Upper lobe of left lung (tissue), 6 donors: ENCODE results near the gene RUVBL2. TPM values are rescaled to one million over a fixed set of nuclear protein-coding genes. Genes with fewer than 3 reads are reported as not detected.

Source experiments
- ATAC-seq, 2 donors: fragments of 200-7000 bp; cut with Tn5 transposase; one replicate each; pipeline ENCODE4 v1.9.1; 2022; ENCODE audit warnings: mild to moderate bottlenecking in 2 of 2, moderate library complexity in 2 of 2; ENCODE audit not compliant: low FRiP score in 2 of 2
- DNase-seq, 2 donors: peaks; one replicate each; pipeline ENCODE4 v3.0.0-alpha.2; 2019 to 2020
- H3K27ac ChIP-seq, 4 donors: fragments of 200-600 bp; sonication (generic); one replicate each; pipeline ENCODE4 v1.5.1; 2016 to 2019
- H3K27me3 ChIP-seq, 4 donors: fragments of 200-600 bp; sonication (generic); one replicate each; pipeline ENCODE4 v1.5.1; 2017 to 2019
- H3K36me3 ChIP-seq, 4 donors: fragments of 200-600 bp; sonication (generic); one replicate each; pipeline ENCODE4 v1.5.1; 2016 to 2019
- H3K4me1 ChIP-seq, 4 donors: fragments of 200-600 bp; sonication (generic); one replicate each; pipeline ENCODE4 v1.5.1; 2018 to 2019
- H3K4me3 ChIP-seq, 4 donors: fragments of 200-600 bp; sonication (generic); one replicate each; pipeline ENCODE4 v1.5.1; 2017 to 2019; ENCODE audit warnings: mild to moderate bottlenecking in 2 of 4, moderate library complexity in 1 of 4
- H3K9me3 ChIP-seq, 4 donors: fragments of 200-600 bp; sonication (generic); one replicate each; pipeline ENCODE4 v1.5.1; 2018 to 2019
- EP300 ChIP-seq, 4 donors: sonication (generic); formaldehyde crosslinking; IDR thresholded peaks; one replicate each; pipeline ENCODE4 v1.5.1; 2017; ENCODE audit warnings: antibody characterized with exemption in 4 of 4, control low read depth in 2 of 4
- POLR2A ChIP-seq, 4 donors: fragments of 450-650 bp; IDR thresholded peaks; one replicate each; pipeline ENCODE4 v1.5.1; 2016 to 2017; ENCODE audit warnings: antibody characterized with exemption in 4 of 4, mild to moderate bottlenecking in 2 of 4
- POLR2AphosphoS5 ChIP-seq, 2 donors: sonication (generic); formaldehyde crosslinking; IDR thresholded peaks; one replicate each; pipeline ENCODE4 v1.5.1; 2017; ENCODE audit warnings: antibody characterized with exemption in 2 of 2
- WGBS, 2 donors: methylation state at CpG; one replicate each; pipeline ENCODE4 v1.1.5; 2017 to 2018; 5-methylcytosine and 5-hydroxymethylcytosine counted together
- total RNA-seq, 6 donors: library from RNA; depleted of rRNA in 4 of 6; stranded (reverse); fragments of >200 nt in 4 of 6; gene quantifications; one replicate each; pipeline versions ENCODE4 v1.1.0 to v1.2.1, GENCODE V29; 2016 to 2021
- TF ChIP-seq, protein P1 (sequence below), 6 experiments: fragments of 450-650 bp in 4 of 6; fragments of 200-600 bp in 2 of 6; sonication (generic) in 2 of 6; IDR thresholded peaks; one replicate each; pipeline ENCODE4 v1.5.1; 2016 to 2019; ENCODE audit warnings: antibody characterized with exemption in 6 of 6
- donor health status: DM: no; HTN: no; CAD: no; lungs with moderate emphysema.
- donor health status: DM: no; HTN: yes; CAD: no; lungs with severe emphysema.

Gene RUVBL2
- 100 to 1,000 TPM in 2 of 6 donors, 10 to 100 TPM in 4; 45.7 to 105 (median 70.6) TPM for total RNA-seq

DNA sequence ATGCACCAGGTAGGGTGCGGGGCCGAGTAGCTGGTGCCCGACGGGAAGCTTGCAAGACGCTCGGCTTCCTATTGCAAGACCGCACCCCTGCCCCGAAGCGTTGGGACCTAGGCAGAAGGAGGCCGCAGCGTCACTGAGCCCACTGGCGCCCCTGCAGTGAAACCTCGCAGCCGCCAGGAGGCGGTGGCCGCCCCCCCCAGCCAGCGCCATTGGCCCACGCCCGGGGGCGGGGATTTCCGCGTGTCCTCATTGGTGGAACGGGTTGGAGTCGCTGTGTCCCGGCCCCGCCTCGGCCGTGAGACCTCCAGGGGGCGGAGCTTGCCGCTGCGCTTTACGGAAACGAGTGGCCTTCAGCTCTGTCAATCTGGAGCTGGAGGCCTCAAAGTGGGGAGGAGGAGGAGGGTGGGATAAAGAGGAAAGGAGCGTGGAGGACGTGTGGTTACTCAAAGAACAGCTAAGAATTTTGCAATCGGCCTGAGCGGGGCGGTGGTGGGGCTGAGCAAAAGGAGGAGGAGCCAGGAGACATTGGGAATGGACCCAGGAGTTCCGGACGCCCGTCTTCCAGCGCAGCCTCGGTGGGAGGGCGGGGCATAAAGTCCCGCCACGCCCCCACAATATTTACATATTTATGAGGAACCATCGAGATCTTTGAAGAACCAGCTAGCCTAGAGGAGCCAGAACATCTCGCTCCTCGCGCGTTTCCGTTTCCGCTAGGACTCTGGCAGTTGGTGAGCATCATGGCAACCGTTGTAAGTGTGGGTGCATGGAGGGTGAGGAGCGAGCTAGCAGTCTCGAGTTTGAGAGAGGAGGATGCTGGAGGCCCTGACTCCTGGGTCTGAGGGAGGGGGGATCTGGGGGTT, at the start of gene RUVBL2, which contains the start of gene GYS1:
RUVBL2 (plus strand) TSS at position 713 of the 860 bp plus-strand sequence; CDS start at position 738, 25 bp downstream.
GYS1 (minus strand) TSS at position 135 of the 860 bp plus-strand sequence. CDS start 197 bp downstream, outside the sequence.
- Histone ChIP-seq H3K36me3 (peaks cover 1 to 25% (median 13%) of the 10 kb centered on the region in 4 donors), H3K9me3 (no peaks in the 10 kb centered on the region), H3K27ac (peak within 1 kb of the TSS; percentile 84 to 98 (median 95)), H3K4me3 (peak within 1 kb of the TSS; percentile 53 to 94 (median 71)), H3K27me3 (no peaks in the 10 kb centered on the region), H3K4me1 (peaks cover 24 to 43% (median 34%) of the 10 kb centered on the region in 4 donors)
- peak; percentile 97 to 98 for ATAC-seq
- WGBS, 2 donors = 0% methylated on average over 19 to 31 of the region's 56 CpGs
- peak; percentile 99 for DNase-seq
- TF ChIP-seq POLR2A (IDR thresholded peaks at IDR 0.05) (peak in 3 of 4 donors; percentile 74 to 92 (median 90)), EP300 (IDR thresholded peaks at IDR 0.05) (peak in 1 of 4 donors; percentile 57), POLR2AphosphoS5 (IDR thresholded peaks at IDR 0.05) (peak; percentile 85 to 97)
- TF ChIP-seq, protein P1, sequence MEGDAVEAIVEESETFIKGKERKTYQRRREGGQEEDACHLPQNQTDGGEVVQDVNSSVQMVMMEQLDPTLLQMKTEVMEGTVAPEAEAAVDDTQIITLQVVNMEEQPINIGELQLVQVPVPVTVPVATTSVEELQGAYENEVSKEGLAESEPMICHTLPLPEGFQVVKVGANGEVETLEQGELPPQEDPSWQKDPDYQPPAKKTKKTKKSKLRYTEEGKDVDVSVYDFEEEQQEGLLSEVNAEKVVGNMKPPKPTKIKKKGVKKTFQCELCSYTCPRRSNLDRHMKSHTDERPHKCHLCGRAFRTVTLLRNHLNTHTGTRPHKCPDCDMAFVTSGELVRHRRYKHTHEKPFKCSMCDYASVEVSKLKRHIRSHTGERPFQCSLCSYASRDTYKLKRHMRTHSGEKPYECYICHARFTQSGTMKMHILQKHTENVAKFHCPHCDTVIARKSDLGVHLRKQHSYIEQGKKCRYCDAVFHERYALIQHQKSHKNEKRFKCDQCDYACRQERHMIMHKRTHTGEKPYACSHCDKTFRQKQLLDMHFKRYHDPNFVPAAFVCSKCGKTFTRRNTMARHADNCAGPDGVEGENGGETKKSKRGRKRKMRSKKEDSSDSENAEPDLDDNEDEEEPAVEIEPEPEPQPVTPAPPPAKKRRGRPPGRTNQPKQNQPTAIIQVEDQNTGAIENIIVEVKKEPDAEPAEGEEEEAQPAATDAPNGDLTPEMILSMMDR (IDR thresholded peaks at IDR 0.05) = peak; percentile 95 to 100 (median 100)

- Histone ChIP-seq H3K9me3 (peaks cover 3 to 16% (median 8%) of the 10 kb centered on the region in 4 donors), H3K27ac (no peak overlapping the region), H3K36me3 (no peaks in the 10 kb centered on the region), H3K4me3 (no peak overlapping the region), H3K27me3 (no peaks in the 10 kb centered on the region), H3K4me1 (no peaks in the 10 kb centered on the region)
- TF ChIP-seq POLR2AphosphoS5 (IDR thresholded peaks at IDR 0.05) (no peak), POLR2A (IDR thresholded peaks at IDR 0.05) (no peak), EP300 (IDR thresholded peaks at IDR 0.05) (no peak)
- TF ChIP-seq, protein P1 (IDR thresholded peaks at IDR 0.05) = no peak
- DNase-seq = no peak
- 82 to 86% methylated on average over 5 of the region's 5 CpGs for WGBS, 2 donors
- no peak for ATAC-seq
Measured at GRCh38 chr19:48945415-48945814, 48.3 kb upstream of the RUVBL2 start.

DNA sequence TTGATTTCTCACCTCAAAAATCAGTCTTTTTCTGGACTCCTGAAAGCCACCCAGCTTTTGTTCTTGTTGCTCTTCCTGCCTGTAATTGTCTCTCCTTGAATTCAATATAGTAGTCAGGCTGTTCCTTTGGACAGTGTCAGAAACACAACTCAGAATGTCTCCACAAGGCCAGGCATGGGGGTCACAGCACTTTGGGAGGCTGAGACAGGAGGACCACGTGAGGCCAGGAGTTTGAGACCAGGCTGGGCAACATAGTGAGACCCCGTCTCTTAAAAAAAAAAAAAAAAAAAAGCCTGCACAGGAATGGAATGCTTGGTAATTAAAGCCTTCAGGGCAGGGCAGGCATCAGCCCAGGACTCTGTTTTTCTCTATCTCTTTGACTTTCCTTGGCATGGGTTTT, 47.9 kb upstream of the RUVBL2 start:
- no peak overlapping the region for H3K27ac ChIP-seq
- H3K27me3 ChIP-seq = no peaks in the 10 kb centered on the region
- no peak for ATAC-seq
- no peaks in the 10 kb centered on the region for H3K36me3 ChIP-seq
- DNase-seq = no peak
- TF ChIP-seq POLR2AphosphoS5 (IDR thresholded peaks at IDR 0.05) = no peak
- no peak for TF ChIP-seq EP300 (IDR thresholded peaks at IDR 0.05)
- no peak for TF ChIP-seq POLR2A (IDR thresholded peaks at IDR 0.05)
- TF ChIP-seq, protein P1 (IDR thresholded peaks at IDR 0.05) = no peak
- H3K9me3 ChIP-seq = peaks cover 2 to 12% (median 4%) of the 10 kb centered on the region in 4 donors
- H3K4me3 ChIP-seq = no peak overlapping the region
- no peaks in the 10 kb centered on the region for H3K4me1 ChIP-seq
- WGBS, 2 donors = 81 to 93% methylated on average over 2 of the region's 2 CpGs

DNA sequence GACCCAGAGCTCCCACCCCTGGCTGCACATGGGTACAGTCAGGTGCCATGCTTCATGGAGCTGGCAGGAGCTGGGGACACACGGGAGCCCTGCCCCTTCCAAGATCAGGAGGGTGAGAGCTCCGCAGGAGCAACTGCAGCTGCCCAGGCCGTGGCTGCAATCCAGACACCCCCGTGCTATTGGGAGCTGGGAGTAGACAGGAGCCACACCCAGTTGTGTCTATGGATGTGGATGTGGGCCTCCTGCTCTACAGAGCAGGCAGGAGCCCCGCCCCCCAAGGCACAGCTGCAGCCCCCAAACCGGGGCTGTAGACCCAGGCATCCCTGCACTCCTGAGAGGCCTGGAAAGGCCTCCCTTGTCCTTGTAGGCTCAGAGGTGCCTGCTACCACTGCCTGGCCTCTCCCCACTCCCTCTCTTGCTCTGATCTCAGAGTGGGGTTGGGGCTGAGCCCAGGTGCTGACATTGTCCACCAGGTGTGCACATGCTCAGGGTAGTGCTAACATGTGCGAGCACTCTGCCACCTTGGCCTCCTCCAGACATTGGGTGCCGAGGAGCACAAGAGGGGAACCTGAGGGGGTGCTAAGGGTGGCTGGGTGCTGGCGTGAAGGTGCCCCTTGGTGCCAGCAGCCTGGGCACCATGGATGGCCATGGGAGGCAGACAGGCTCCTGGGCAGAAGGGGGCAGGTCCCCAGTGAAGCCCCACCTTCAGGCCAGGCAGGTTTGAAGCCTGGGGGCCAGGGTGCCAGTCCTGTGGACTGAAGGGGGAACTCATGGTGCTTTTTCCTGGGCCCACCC, 47.0 kb upstream of the RUVBL2 start:
- no peak for DNase-seq
- 88 to 100% methylated on average over 1 to 8 of the region's 9 CpGs for WGBS, 2 donors

More for the DNA sequence above, 47.0 kb upstream of the RUVBL2 start:
- H3K27me3 ChIP-seq = no peaks in the 10 kb centered on the region
- no peak overlapping the region for H3K27ac ChIP-seq
- H3K36me3 ChIP-seq = no peaks in the 10 kb centered on the region
- ATAC-seq = no peak
- H3K9me3 ChIP-seq = peaks cover 0 to 7% (median 0%) of the 10 kb centered on the region in 4 donors
- no peaks in the 10 kb centered on the region for H3K4me1 ChIP-seq
- TF ChIP-seq, protein P1 (IDR thresholded peaks at IDR 0.05) = no peak
- TF ChIP-seq EP300 (IDR thresholded peaks at IDR 0.05) (no peak), POLR2A (IDR thresholded peaks at IDR 0.05) (no peak), POLR2AphosphoS5 (IDR thresholded peaks at IDR 0.05) (no peak)
- no peak overlapping the region for H3K4me3 ChIP-seq
